ENCODE measurements around the gene SFMBT2.
A peak's percentile ranks its signal among the peaks of the same experiment; 100 is the strongest.
"Not testable (repeated sequence)": the region's sequence is repeated elsewhere in the genome, so short reads cannot be mapped to it uniquely, and the experiment has no call there.

The SFMBT2 gene

DNA sequence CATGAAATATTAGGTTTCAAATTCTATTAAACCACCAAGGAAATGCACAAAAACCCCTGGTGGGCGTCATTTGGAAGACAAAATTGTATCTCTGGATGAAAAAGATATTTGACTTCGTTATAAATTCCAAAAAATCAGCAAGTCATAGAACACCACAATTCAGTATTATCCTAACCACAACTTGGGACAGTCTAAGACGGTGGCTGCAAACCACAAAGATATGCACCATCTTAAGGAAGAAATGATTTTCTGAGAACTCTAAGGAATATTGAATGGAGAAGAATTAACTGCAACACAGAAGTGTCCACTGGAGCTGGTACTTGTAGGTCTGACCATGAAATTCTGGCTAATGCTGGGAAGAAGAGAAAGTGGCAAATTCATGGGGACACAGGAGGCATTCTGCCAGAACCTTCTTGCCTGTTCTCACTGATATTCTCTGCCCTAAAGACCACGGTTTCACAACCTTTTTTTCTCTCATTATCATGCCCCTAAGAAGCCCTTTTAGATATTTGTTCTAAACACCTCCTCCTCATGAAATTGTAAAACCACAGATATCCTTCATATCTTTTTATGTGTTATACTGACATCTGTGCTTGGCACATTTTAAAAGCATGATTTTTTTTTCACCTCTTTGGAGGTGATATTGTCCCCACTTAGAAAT lies 92.9 kb downstream of the SFMBT2 start:
- no peak for FAIRE-seq

- FAIRE-seq, result no peak
Observed at GRCh38 chr10:7316839-7317238, 94.0 kb downstream of the SFMBT2 start.

DNA sequence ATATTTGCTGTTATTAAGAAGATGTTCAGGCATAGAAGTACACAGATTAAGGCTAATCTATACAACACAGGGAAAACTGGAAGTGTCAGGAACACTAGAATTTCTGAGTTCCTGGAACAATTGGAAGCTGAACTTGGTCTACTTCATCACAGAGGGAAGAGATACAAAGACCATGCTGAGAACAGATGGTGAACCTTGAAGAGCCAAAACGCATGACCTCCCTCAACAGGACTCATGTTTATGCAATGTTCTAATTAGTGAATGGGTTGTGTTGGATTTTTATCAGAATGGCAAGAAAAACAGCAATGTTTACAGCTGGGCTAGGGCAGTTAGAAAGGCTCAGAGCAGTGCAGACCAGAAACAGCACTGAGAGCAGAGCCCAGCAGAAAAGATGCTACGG lies 94.9 kb downstream of the SFMBT2 start:
- peak; percentile 21 for FAIRE-seq

- no peak for FAIRE-seq
Observed at GRCh38 chr10:7314170-7314569, 96.7 kb downstream of the SFMBT2 start.

DNA sequence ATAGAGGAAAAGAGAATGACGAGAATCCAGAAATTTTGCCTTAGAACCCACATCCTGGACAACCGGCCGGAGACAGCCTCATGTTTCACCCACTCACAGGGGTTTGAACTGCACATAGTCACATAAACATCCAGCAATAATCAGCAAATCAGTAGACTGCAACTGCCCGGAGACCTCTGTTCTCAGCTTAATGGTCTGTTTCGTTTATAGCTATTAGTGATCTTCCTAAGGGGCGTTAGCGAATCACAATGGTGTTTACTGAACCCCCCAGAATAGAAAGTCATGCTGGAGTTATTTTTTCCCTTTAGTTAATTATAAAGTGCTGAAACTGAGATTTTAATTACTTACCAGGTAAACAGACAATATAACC lies 98.4 kb downstream of the SFMBT2 start:
- no peak for FAIRE-seq

DNA sequence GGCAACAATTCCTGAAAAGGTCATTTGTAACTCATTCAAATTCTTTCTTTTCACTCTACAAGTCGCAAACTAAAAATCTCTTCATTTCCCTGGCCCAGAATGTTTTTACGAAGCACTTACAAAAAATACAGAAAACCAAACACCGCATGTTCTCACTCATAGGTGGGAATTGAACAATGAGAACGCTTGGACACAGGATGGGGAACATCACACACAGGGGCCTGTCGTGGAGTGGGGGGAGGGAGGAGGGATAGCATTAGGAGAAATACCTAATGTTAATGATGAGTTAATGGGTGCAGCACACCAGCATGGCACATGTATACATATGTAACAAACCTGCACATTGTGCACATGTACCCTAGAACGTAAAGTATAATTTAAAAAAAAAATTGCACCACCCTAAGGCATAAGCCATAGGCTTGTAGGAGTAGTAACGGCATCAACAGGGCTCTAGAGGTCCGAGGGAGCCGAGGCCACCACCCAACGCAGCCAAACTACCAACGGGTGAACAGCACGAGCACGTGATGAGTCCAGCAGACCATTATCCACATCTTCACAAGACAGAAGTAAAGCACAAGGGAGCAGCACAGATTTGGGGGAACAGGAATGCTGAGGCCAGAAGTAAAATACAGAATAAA lies 98.9 kb downstream of the SFMBT2 start:
- FAIRE-seq, result not testable (repeated sequence)

- FAIRE-seq, result no peak
Observed at GRCh38 chr10:7311218-7311849, 99.5 kb downstream of the SFMBT2 start.

DNA sequence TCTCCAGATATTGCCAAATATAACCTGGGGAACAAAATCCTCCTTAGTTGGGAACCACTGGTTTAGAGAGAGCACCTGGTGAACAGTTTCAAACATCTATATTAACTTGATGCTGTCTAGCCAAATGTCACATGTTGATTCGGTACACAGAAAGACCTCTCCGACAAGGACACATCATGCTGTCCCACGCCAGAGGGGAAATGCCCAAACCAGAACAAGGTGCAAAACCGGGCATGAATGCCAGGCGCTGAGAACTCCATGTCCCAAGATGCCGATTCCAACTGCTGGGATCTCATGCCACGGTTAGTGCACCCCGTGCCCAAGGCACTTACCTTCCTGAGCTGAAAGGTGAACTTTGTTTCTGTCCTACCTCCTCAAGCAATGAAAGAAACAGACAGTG lies 100.8 kb downstream of the SFMBT2 start:
- no peak for FAIRE-seq

DNA sequence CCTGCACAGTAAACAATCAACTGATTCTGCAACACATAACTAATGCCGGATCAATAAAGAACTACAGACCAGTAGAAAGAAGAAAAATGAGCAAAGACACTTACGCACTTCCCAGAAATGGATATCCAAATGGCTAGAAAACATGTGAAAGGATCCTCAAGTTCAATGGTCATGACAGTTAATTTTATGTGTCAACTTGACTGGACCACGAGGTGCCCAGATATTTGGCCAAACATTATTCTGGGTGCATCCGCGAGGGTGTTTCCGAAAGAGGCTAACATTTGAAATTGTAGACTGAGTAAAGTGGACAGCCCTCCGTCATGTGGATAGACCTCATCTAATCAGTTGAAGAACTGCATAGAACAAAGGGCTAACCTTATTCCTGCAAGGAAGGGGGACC lies 102.0 kb downstream of the SFMBT2 start:
- no peak for FAIRE-seq

DNA sequence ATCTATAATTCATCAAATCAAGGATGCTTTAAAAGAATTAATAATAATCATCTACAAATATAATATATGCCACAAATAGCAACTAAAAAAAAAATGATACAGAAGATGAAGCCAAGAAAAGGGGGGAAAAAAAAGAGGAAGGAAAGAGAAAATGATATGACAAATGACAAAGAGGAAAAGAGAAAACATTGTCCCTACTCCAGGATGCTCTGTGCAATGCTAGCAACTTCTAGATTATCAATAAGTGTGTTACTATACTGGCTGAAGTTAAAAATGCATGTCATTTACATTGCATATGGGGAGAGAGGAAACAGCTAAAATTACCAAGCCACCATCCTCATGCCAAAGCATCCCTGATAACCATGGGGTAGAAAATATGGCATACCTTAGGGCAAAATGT lies 104.2 kb downstream of the SFMBT2 start:
- FAIRE-seq, result no peak

DNA sequence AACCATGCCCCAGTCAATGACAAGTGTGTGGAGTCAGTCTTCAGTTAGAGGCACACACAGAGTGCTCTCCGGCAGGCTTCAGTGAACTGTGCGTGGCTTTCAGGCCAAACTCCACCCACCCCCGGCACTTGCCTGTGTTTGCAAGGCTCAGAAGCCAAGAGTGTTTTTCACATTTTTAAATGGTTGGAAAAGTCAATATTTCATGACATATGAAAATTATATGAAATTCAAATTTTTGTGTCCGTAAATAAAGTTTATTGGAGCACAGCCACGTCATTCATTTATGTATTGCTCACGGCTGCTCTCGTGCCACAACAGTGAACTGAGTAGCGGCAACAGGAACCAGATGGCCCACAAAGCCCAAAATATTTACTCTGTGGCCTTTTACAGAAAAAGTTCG lies 104.7 kb downstream of the SFMBT2 start:
- FAIRE-seq, result no peak

GRCh38 chr10:7305053-7305452 lies 105.8 kb downstream of the SFMBT2 start:
- FAIRE-seq, result no peak

DNA sequence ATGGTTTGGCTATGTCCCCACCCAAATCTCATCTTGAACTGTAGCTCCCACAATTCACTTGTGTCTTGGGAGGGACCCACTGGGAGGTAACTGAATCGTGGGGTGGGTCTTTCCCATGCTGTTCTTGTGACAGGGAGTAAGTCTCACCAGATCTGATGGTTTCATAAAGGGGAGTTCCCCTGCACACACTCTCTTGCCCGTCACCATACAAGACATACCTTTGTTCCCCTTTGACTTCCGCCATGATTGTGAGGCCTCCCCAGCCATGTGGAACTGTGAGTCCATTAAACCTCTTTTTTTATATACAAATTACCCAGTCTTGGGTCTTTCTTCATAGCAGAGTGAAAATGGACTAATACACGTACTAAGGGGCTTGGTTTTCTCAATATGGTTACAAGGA lies 106.7 kb downstream of the SFMBT2 start:
- FAIRE-seq, result no peak

- peak; percentile 65 for FAIRE-seq
Observed at GRCh38 chr10:7302930-7303557, 107.8 kb downstream of the SFMBT2 start.

GRCh38 chr10:7302392-7302906 lies 108.4 kb downstream of the SFMBT2 start:
- no peak for FAIRE-seq

DNA sequence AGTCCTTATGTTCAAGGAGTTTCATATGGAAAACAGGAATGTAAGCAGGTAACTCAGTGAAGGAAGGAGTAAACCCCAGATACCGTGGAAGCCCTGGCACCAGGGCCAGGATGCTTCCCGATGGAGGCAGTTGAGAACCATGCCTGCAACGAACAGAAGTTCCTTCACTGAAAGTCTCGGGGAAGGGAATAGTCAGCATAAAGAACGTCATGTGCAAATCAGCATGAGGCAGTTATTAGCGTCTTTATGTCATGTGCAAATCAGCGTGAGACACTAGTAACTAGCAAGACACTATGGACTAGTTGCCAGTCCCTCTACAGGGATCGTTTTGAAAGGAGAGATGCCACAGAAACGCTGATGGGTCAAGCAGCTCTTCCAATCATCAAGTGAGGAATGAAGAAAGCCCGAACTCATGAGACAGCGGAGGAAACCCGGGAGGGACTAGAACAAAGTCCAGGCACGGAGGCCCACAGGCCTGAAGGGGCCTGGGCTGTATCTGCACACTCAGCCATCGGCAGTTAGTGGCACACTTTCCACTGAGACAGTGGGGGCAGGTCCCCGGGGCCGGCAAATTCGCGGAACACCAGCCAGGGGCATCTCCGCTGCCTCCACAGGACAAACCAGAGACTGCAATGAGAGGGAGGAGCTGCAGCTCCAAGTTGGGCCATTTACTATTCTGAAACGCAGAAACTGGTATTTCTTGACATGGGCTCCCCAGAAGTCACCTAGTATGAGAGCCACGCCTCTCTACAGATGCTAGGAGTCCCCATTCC lies 109.6 kb downstream of the SFMBT2 start:
- no peak for FAIRE-seq

DNA sequence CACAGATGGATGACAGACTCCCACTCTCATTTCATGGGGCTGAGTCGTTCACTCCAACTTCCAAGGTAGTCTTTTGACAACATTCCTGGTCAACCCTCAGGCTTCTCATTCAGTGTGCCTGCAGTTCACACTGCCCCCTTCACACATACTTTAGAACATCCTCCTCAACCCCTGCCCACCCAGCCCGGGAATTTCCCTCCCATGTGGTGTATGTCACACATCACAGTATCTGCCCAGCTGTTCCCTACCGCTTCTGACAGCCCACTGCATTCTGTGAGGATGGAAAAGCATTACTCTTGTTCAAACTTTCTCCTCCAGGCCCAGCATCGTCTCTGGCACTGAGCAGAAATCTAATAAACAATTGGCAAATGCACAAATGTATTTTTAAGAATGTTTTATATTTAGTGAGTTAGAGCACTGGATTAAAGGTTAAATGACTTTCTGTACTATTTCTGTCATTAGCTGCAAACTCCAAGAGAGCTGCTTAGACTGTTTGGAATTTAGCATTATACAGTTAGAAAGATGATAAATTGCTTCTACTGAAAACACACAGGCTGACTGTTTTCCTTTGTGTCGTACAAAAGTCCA lies 110.4 kb downstream of the SFMBT2 start:
- FAIRE-seq, result peak; percentile 89

DNA sequence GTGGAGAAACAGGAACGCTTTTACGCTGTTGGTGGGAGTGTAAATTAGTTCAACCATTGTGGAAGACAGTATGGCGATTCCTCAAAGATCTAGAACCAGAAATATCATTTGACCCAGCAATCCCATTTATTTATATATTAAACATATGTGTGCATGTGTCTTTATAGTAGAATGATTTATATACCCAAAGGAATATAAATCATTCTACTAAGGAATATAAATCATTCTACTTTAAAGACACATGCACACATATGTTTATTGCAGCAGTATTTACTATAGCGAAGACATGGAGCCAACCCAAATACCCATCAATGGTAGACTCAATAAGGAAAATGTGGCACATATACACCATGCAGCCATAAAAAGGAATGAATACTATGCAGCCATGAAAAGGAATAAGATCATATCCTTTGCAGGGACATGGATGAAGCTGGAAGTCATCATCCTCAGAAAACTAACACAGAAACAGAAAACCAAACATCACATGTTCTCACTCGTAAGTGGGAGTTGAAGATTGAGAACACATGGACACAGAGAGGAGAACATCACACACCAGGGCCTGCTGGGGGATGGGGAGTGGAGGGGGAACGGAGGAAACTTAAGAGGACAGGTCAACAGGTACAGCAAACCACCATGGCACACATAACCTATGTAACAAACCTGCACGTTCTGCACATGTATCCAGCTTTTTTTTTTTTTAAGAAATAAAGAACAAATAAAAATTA lies 111.1 kb downstream of the SFMBT2 start:
- FAIRE-seq, result not testable (repeated sequence)

DNA sequence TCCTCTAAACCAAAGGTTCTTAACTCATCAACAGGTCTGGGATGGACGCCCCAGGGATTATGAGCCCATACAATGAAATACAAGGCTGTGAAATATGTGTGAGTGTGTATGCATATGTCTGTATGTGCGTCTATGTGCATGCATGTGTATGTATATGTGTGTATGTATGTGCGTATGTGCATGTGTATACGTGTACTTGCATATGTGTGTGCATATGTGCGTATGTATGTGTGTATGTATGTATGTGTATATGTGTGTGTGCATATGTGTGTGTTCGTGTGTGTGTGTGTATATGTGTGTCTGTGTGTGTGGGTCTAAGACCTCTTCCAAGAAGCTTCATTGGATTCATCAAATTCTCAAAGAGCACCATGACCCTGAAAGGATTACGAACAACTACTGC lies 112.3 kb downstream of the SFMBT2 start:
- no peak for FAIRE-seq

- no peak for FAIRE-seq
Observed at GRCh38 chr10:7297094-7297493, 113.7 kb downstream of the SFMBT2 start.

GRCh38 chr10:7296648-7297047 lies 114.2 kb downstream of the SFMBT2 start:
- no peak for FAIRE-seq

- FAIRE-seq, result no peak
Observed at GRCh38 chr10:7296076-7296475, 114.8 kb downstream of the SFMBT2 start.

Data from endometrium (tissue), 2 donors.